Immature natural killer cell (primary cell): ENCODE data around the gene TMEM132A. TPM values are rescaled to one million over a fixed set of nuclear protein-coding genes. Genes with fewer than 3 reads are reported as not detected.

Experiments used
- DNase-seq, 3 donors: peaks; one replicate each; pipeline ENCODE4 v3.0.0; 2022; ENCODE audit warnings: mixed read lengths in 1 of 3
- H3K27ac Mint-ChIP-seq, 6 donors: one replicate each; pipeline ENCODE4 v1.8.0; 2020; ENCODE audit warnings: mixed read lengths in 6 of 6, mild to moderate bottlenecking in 5 of 6, inconsistent platforms in 4 of 6, moderate library complexity in 3 of 6
- H3K27me3 Mint-ChIP-seq, 3 donors: one replicate each; pipeline ENCODE4 v1.8.0; 2020 to 2021; ENCODE audit warnings: low read depth in 3 of 3, mild to moderate bottlenecking in 3 of 3, mixed read lengths in 3 of 3, moderate library complexity in 3 of 3, inconsistent platforms in 1 of 3
- H3K36me3 Mint-ChIP-seq, 3 donors: one replicate each; pipeline ENCODE4 v1.8.0; 2020; ENCODE audit warnings: mixed read lengths in 3 of 3, inconsistent platforms in 2 of 3, mild to moderate bottlenecking in 2 of 3
- H3K4me1 Mint-ChIP-seq, 2 donors: one replicate each; pipeline ENCODE4 v1.8.0; 2020; ENCODE audit warnings: inconsistent platforms in 2 of 2, mild to moderate bottlenecking in 2 of 2, mixed read lengths in 2 of 2, moderate library complexity in 1 of 2
- H3K4me3 Mint-ChIP-seq, 5 donors: one replicate each; pipeline ENCODE4 v1.8.0; 2020; ENCODE audit warnings: mild to moderate bottlenecking in 5 of 5, mixed read lengths in 5 of 5, inconsistent platforms in 3 of 5, moderate library complexity in 3 of 5
- H3K9me3 Mint-ChIP-seq, 6 donors: one replicate each; pipeline ENCODE4 v1.8.0; 2020; ENCODE audit warnings: mild to moderate bottlenecking in 6 of 6, mixed read lengths in 6 of 6, inconsistent platforms in 4 of 6, moderate library complexity in 3 of 6
- polyA plus RNA-seq, 3 donors: library from polyadenylated mRNA; unstranded; fragments of 300-500 nt; fragmentation: Illumina TruSeq; gene quantifications; one replicate each; pipeline ENCODE4 v1.2.3, GENCODE V29; 2021

Gene TMEM132A
- polyA plus RNA-seq, 3 donors from 2014 or later = not detected

- Mint-ChIP-seq H3K27me3 (peaks cover 2 to 4% (median 3%) of the 10 kb centered on the region in 3 donors), H3K27ac (no peak overlapping the region), H3K4me1 (no peaks in the 10 kb centered on the region), H3K4me3 (no peak overlapping the region), H3K36me3 (no peaks in the 10 kb centered on the region), H3K9me3 (no peaks in the 10 kb centered on the region)
- DNase-seq = no peak
Observed at GRCh38 chr11:60939301-60939700, 15.0 kb downstream of the TMEM132A start.

- Mint-ChIP-seq H3K4me1 (no peaks in the 10 kb centered on the region), H3K4me3 (no peak overlapping the region), H3K36me3 (no peaks in the 10 kb centered on the region), H3K9me3 (no peaks in the 10 kb centered on the region), H3K27me3 (peaks cover 3 to 4% (median 4%) of the 10 kb centered on the region in 3 donors), H3K27ac (no peak overlapping the region)
- DNase-seq = no peak
Observed at GRCh38 chr11:60939855-60940254, 15.6 kb downstream of the TMEM132A start.

DNA sequence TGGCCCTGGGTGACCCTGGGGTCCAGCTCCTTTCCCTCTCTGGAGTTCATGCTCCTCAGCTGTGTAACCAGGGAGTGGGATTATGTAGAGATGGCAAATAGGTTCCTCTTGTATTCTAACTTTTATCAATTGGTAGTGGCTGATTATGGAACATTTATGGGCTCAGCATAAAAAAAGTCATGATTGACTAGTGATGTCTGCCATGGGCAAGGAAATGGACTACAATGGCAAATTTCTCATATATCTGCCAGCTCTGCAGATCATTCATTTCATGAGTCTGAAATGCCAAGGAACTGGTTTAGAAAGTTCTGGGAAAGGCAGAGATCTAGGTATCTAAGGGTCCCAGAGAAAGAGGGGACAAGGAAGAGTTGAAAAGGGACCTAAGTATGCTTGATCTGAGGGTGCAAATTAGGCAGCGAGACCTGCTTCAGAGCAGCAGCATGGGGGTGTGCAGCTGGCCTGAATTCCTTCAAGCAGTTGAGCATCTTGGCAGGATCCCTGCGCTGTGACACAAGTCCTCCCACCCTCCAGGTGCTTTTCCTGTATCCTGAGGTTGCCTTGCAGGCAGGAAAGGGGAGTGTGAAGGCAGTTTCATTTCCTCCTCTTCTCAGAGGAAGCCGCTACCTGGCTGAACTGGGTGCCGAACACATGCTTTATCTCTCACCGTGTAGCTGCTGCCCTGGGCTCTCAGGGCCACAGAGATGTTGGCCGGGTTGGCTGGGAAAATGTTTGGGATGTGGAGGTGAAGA lies 17.3 kb downstream of the TMEM132A start:
- H3K4me3 Mint-ChIP-seq = no peak overlapping the region
- H3K27ac Mint-ChIP-seq = no peak overlapping the region
- no peaks in the 10 kb centered on the region for H3K36me3 Mint-ChIP-seq

GRCh38 chr11:60942219-60942618 lies 18.0 kb downstream of the TMEM132A start:
- Mint-ChIP-seq H3K27ac (no peak overlapping the region), H3K36me3 (no peaks in the 10 kb centered on the region), H3K27me3 (peaks cover 3 to 10% (median 5%) of the 10 kb centered on the region in 3 donors), H3K9me3 (no peaks in the 10 kb centered on the region), H3K4me1 (no peaks in the 10 kb centered on the region), H3K4me3 (no peak overlapping the region)
- DNase-seq = no peak

More for the DNA sequence above, 17.3 kb downstream of the TMEM132A start:
- no peaks in the 10 kb centered on the region for H3K9me3 Mint-ChIP-seq
- no peak for DNase-seq
- H3K27me3 Mint-ChIP-seq = peaks cover 3 to 10% (median 5%) of the 10 kb centered on the region in 3 donors
- H3K4me1 Mint-ChIP-seq = no peaks in the 10 kb centered on the region

- Mint-ChIP-seq H3K27ac (no peak overlapping the region), H3K36me3 (no peaks in the 10 kb centered on the region), H3K4me3 (no peak overlapping the region), H3K4me1 (no peaks in the 10 kb centered on the region), H3K27me3 (peaks cover 3 to 10% (median 5%) of the 10 kb centered on the region in 3 donors), H3K9me3 (no peaks in the 10 kb centered on the region)
- no peak for DNase-seq
Observed at GRCh38 chr11:60942970-60943565, 18.8 kb downstream of the TMEM132A start.

- Mint-ChIP-seq H3K36me3 (no peaks in the 10 kb centered on the region), H3K9me3 (no peaks in the 10 kb centered on the region), H3K27me3 (peaks cover 4 to 10% (median 10%) of the 10 kb centered on the region in 3 donors), H3K4me1 (no peaks in the 10 kb centered on the region), H3K27ac (no peak overlapping the region), H3K4me3 (no peak overlapping the region)
- DNase-seq = no peak
Observed at GRCh38 chr11:60944490-60945294, 20.4 kb downstream of the TMEM132A start.

- H3K27ac Mint-ChIP-seq = no peak overlapping the region
- peaks cover 0 to 3% of the 10 kb centered on the region in 2 donors for H3K4me1 Mint-ChIP-seq
Observed at GRCh38 chr11:60945295-60945667, 21.0 kb downstream of the TMEM132A start.

GRCh38 chr11:60946601-60947264 lies 22.5 kb downstream of the TMEM132A start:
- Mint-ChIP-seq H3K4me3 (no peak overlapping the region), H3K9me3 (no peaks in the 10 kb centered on the region), H3K27ac (no peak overlapping the region), H3K36me3 (no peaks in the 10 kb centered on the region), H3K4me1 (peaks cover 0 to 6% of the 10 kb centered on the region in 2 donors), H3K27me3 (peaks cover 5 to 11% (median 10%) of the 10 kb centered on the region in 3 donors)
- DNase-seq = no peak

More at GRCh38 chr11:60945295-60945667, 21.0 kb downstream of the TMEM132A start:
- H3K4me3 Mint-ChIP-seq = no peak overlapping the region
- H3K27me3 Mint-ChIP-seq = peaks cover 5 to 10% (median 10%) of the 10 kb centered on the region in 3 donors
- H3K36me3 Mint-ChIP-seq = no peaks in the 10 kb centered on the region
- H3K9me3 Mint-ChIP-seq = no peaks in the 10 kb centered on the region
- DNase-seq = no peak

- H3K9me3 Mint-ChIP-seq = no peaks in the 10 kb centered on the region
- no peak overlapping the region for H3K4me3 Mint-ChIP-seq
- H3K27ac Mint-ChIP-seq = no peak overlapping the region
- H3K27me3 Mint-ChIP-seq = peaks cover 3 to 12% (median 11%) of the 10 kb centered on the region in 3 donors
- DNase-seq = no peak
- no peaks in the 10 kb centered on the region for H3K36me3 Mint-ChIP-seq
- peaks cover 9 to 16% of the 10 kb centered on the region in 2 donors for H3K4me1 Mint-ChIP-seq
Observed at GRCh38 chr11:60947700-60948099, 23.4 kb downstream of the TMEM132A start.

DNA sequence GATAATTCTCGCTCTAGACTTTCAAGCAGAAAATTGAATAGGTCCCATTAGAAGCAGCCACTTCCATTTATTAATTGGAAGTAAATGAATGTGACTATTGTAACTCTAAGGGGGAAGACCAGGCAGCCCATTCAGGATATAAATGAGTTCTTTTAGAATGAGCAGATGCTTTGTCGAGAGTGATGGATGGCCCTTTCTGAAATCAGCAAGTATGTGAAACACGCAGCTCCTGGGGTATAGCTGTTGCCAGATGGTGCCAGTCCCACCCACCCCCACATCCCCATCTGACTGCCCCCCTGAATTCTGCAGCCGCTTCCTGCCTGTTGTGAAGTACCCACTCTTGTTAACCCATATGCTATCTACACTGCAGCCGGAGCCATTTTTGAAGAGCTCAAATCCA lies 24.0 kb downstream of the TMEM132A start:
- no peak for DNase-seq
- no peak overlapping the region for H3K27ac Mint-ChIP-seq
- no peaks in the 10 kb centered on the region for H3K36me3 Mint-ChIP-seq
- H3K4me1 Mint-ChIP-seq = peaks cover 14 to 21% of the 10 kb centered on the region in 2 donors
- peaks cover 3 to 12% (median 11%) of the 10 kb centered on the region in 3 donors for H3K27me3 Mint-ChIP-seq
- H3K9me3 Mint-ChIP-seq = no peaks in the 10 kb centered on the region
- H3K4me3 Mint-ChIP-seq = no peak overlapping the region

GRCh38 chr11:60950024-60950423 lies 25.8 kb downstream of the TMEM132A start:
- no peaks in the 10 kb centered on the region for H3K36me3 Mint-ChIP-seq
- H3K4me3 Mint-ChIP-seq = peak overlapping the region; percentile 39 to 72 (median 57)
- H3K9me3 Mint-ChIP-seq = no peaks in the 10 kb centered on the region
- H3K4me1 Mint-ChIP-seq = peaks cover 14 to 21% of the 10 kb centered on the region in 2 donors
- no peak overlapping the region for H3K27ac Mint-ChIP-seq
- DNase-seq = no peak
- H3K27me3 Mint-ChIP-seq = peaks cover 3 to 13% (median 9%) of the 10 kb centered on the region in 3 donors

DNA sequence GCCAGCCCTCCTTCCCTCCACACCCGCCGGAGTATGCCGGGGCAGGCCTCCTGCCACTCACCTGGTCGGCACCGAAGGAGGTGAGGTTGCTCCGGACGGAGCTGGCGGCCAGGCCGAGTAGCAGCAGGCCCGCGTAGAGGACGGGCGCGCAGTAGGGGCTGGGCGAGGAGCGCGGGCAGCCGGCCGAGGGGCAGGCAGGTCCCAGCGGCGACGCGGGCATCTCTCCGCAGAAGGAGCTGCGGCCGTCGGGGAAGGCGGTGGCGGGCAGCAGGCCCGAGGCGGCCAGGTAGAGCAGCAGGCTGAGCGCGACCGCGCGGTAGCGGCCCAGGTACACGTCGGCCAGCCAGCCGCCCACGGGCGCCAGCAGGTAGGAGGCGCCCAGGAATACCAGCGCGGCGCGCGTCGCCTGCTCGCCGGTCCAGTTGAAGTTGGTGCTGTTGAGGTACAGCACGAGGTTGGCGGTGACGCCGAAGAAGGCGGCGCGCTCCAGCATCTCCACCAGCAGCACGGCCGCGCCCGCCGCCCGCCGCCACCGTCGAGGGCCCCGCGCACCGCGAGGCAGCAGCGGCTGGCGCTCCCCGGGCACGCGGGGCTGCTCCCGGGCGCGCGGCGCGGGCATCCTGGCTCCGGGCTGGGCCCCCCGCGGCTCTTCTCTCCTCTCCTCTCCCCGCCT lies 26.8 kb downstream of the TMEM132A start:
- Mint-ChIP-seq H3K9me3 (no peaks in the 10 kb centered on the region), H3K4me3 (peak overlapping the region; percentile 83 to 93 (median 89)), H3K4me1 (peaks cover 14 to 21% of the 10 kb centered on the region in 2 donors), H3K36me3 (no peaks in the 10 kb centered on the region), H3K27ac (no peak overlapping the region), H3K27me3 (peaks cover 3 to 13% (median 8%) of the 10 kb centered on the region in 3 donors)
- DNase-seq = peak in 2 of 3 donors; percentile 14 to 31

- no peaks in the 10 kb centered on the region for H3K36me3 Mint-ChIP-seq
- peaks cover 14 to 21% of the 10 kb centered on the region in 2 donors for H3K4me1 Mint-ChIP-seq
- H3K4me3 Mint-ChIP-seq = peak overlapping the region; percentile 83 to 93 (median 89)
- H3K27ac Mint-ChIP-seq = peak overlapping the region in 2 of 6 donors; percentile 54 to 84
- H3K9me3 Mint-ChIP-seq = no peaks in the 10 kb centered on the region
- H3K27me3 Mint-ChIP-seq = peaks cover 4 to 14% (median 10%) of the 10 kb centered on the region in 3 donors
- DNase-seq = no peak
Observed at GRCh38 chr11:60951606-60951903, 27.3 kb downstream of the TMEM132A start.
